ENCODE data around the gene GMDS.

- TF ChIP-seq POLR2AphosphoS5 (IDR thresholded peaks at IDR 0.05; ENCODE audit: low read depth, low read length) (no peak), YY1 (IDR thresholded peaks at IDR 0.05; ENCODE audit: low read depth) (no peak), RAD21 (IDR thresholded peaks at IDR 0.05; ENCODE audit: low read length) (no peak), TAF1 (IDR thresholded peaks at IDR 0.05; ENCODE audit: borderline replicate concordance, low read depth, low read length) (no peak), GABPA (IDR thresholded peaks at IDR 0.05; ENCODE audit: low read depth) (no peak), EP300 (IDR thresholded peaks at IDR 0.05; ENCODE audit: borderline replicate concordance in 1 of 2, low read depth in 1 of 2, low read length in 1 of 2) (no peak), SMC3 (IDR thresholded peaks at IDR 0.05; ENCODE audit: low read depth, low read length) (no peak), FOXM1 (IDR thresholded peaks at IDR 0.05; ENCODE audit: low read depth) (no peak), NRF1 (IDR thresholded peaks at IDR 0.05; ENCODE audit: low read depth, low read length) (no peak), MAX (IDR thresholded peaks at IDR 0.05; ENCODE audit: low read depth) (no peak), TCF12 (IDR thresholded peaks at IDR 0.05) (no peak), MXI1 (IDR thresholded peaks at IDR 0.05; ENCODE audit: low read depth, low read length) (no peak)
- TF ChIP-seq, protein P1, sequence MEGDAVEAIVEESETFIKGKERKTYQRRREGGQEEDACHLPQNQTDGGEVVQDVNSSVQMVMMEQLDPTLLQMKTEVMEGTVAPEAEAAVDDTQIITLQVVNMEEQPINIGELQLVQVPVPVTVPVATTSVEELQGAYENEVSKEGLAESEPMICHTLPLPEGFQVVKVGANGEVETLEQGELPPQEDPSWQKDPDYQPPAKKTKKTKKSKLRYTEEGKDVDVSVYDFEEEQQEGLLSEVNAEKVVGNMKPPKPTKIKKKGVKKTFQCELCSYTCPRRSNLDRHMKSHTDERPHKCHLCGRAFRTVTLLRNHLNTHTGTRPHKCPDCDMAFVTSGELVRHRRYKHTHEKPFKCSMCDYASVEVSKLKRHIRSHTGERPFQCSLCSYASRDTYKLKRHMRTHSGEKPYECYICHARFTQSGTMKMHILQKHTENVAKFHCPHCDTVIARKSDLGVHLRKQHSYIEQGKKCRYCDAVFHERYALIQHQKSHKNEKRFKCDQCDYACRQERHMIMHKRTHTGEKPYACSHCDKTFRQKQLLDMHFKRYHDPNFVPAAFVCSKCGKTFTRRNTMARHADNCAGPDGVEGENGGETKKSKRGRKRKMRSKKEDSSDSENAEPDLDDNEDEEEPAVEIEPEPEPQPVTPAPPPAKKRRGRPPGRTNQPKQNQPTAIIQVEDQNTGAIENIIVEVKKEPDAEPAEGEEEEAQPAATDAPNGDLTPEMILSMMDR (IDR thresholded peaks at IDR 0.05), result no peak
These were observed 659.1 kb downstream of the GMDS start for GRCh38 chr6:1586256-1586655.

All from SK-N-SH (cell line).